Measurements from ENCODE around the gene DYNLT3.

- TF ChIP-seq POLR2AphosphoS5 (IDR thresholded peaks at IDR 0.05) = no peak
- no peak for TF ChIP-seq CTCF (IDR thresholded peaks at IDR 0.05)
Measured at GRCh38 chrX:37809970-37810369, 37.4 kb downstream of the DYNLT3 start.
